ENCODE data around the gene C19orf53.
"Not testable (repeated sequence)": the region's sequence is repeated elsewhere in the genome, so short reads cannot be mapped to it uniquely, and the experiment has no call there.

C19orf53 gene

GRCh38 chr19:13793317-13793716 lies 19.1 kb downstream of the C19orf53 start:
- H3K4me3 ChIP-seq (ENCODE audit: low read depth, low read length); DNase-seq (ENCODE audit: low read depth): not testable (repeated sequence)

- DNase-seq (ENCODE audit: low read depth), result peak; percentile 81
- H3K4me3 ChIP-seq (ENCODE audit: low read depth, low read length), result peak overlapping the region; percentile 77
These were observed 20.1 kb downstream of the C19orf53 start for GRCh38 chr19:13794398-13794756.

- DNase-seq (ENCODE audit: low read depth), result peak; percentile 97
- peak within 1 kb of the TSS; percentile 77 for H3K4me3 ChIP-seq (ENCODE audit: low read depth, low read length)
These were observed 20.7 kb downstream of the C19orf53 start, which contains the start of gene ZSWIM4 for GRCh38 chr19:13794757-13795589. TSS of gene ZSWIM4 (plus strand) at chr19:13795443. CDS start at chr19:13795649, 206 bp downstream.

- peak overlapping the region; percentile 70 for H3K4me3 ChIP-seq (ENCODE audit: low read depth, low read length)
- DNase-seq (ENCODE audit: low read depth), result no peak
These were observed 21.5 kb downstream of the C19orf53 start for GRCh38 chr19:13795595-13796300.

GRCh38 chr19:13796301-13797057 lies 22.2 kb downstream of the C19orf53 start:
- DNase-seq (ENCODE audit: low read depth), result peak; percentile 73
- H3K4me3 ChIP-seq (ENCODE audit: low read depth, low read length), result peak overlapping the region; percentile 70

GRCh38 chr19:13797058-13797440 lies 22.8 kb downstream of the C19orf53 start:
- H3K4me3 ChIP-seq (ENCODE audit: low read depth, low read length), result peak overlapping the region; percentile 70
- no peak for DNase-seq (ENCODE audit: low read depth)

GRCh38 chr19:13797870-13798269 lies 23.6 kb downstream of the C19orf53 start:
- DNase-seq (ENCODE audit: low read depth), result peak; percentile 18
- no peak overlapping the region for H3K4me3 ChIP-seq (ENCODE audit: low read depth, low read length)

- no peak for DNase-seq (ENCODE audit: low read depth)
- no peak overlapping the region for H3K4me3 ChIP-seq (ENCODE audit: low read depth, low read length)
These were observed 25.4 kb downstream of the C19orf53 start for GRCh38 chr19:13799669-13800068.

GRCh38 chr19:13803038-13803437 lies 28.8 kb downstream of the C19orf53 start:
- DNase-seq (ENCODE audit: low read depth), result no peak
- H3K4me3 ChIP-seq (ENCODE audit: low read depth, low read length), result no peak overlapping the region

GRCh38 chr19:13804830-13805683 lies 30.8 kb downstream of the C19orf53 start:
- H3K4me3 ChIP-seq (ENCODE audit: low read depth, low read length), result no peak overlapping the region
- DNase-seq (ENCODE audit: low read depth), result no peak

- H3K4me3 ChIP-seq (ENCODE audit: low read depth, low read length), result no peak overlapping the region
- DNase-seq (ENCODE audit: low read depth), result no peak
These were observed 32.5 kb downstream of the C19orf53 start for GRCh38 chr19:13806728-13807127.

- no peak for DNase-seq (ENCODE audit: low read depth)
- H3K4me3 ChIP-seq (ENCODE audit: low read depth, low read length), result no peak overlapping the region
These were observed 33.3 kb downstream of the C19orf53 start for GRCh38 chr19:13807421-13808021.

- DNase-seq (ENCODE audit: low read depth), result no peak
- no peak overlapping the region for H3K4me3 ChIP-seq (ENCODE audit: low read depth, low read length)
These were observed 34.6 kb downstream of the C19orf53 start for GRCh38 chr19:13808856-13809255.

- no peak overlapping the region for H3K4me3 ChIP-seq (ENCODE audit: low read depth, low read length)
- DNase-seq (ENCODE audit: low read depth), result no peak
These were observed 38.3 kb downstream of the C19orf53 start for GRCh38 chr19:13812544-13812943.

- no peak overlapping the region for H3K4me3 ChIP-seq (ENCODE audit: low read depth, low read length)
- DNase-seq (ENCODE audit: low read depth), result no peak
These were observed 38.9 kb downstream of the C19orf53 start for GRCh38 chr19:13813147-13813546.

GRCh38 chr19:13814550-13814949 lies 40.3 kb downstream of the C19orf53 start:
- DNase-seq (ENCODE audit: low read depth), result no peak
- H3K4me3 ChIP-seq (ENCODE audit: low read depth, low read length), result no peak overlapping the region

GRCh38 chr19:13817018-13817614 lies 42.9 kb downstream of the C19orf53 start:
- no peak overlapping the region for H3K4me3 ChIP-seq (ENCODE audit: low read depth, low read length)

GRCh38 chr19:13817615-13818371 lies 43.5 kb downstream of the C19orf53 start:
- no peak overlapping the region for H3K4me3 ChIP-seq (ENCODE audit: low read depth, low read length)
- DNase-seq (ENCODE audit: low read depth), result no peak

More at GRCh38 chr19:13817018-13817614, 42.9 kb downstream of the C19orf53 start:
- no peak for DNase-seq (ENCODE audit: low read depth)
